SK-N-SH (cell line): ENCODE measurements around the gene EDIL3. TPM values are rescaled to one million over a fixed set of nuclear protein-coding genes. Genes with fewer than 3 reads are reported as not detected.
"Not testable (repeated sequence)": the region's sequence is repeated elsewhere in the genome, so short reads cannot be mapped to it uniquely, and the experiment has no call there.

Source experiments
- CTCF ChIA-PET: fragments of 300-600, 350-600 bp; formaldehyde crosslinking; extraction: SDS; loops from one replicate; lab custom pipeline; 2021; lab: Yijun Ruan, JAX
- POLR2A ChIA-PET: fragments of 350-600 bp; sonication (Branson Sonifier 250); formaldehyde crosslinking; extraction: SDS; loops from one replicate; lab custom pipeline; 2020; ENCODE audit warnings: antibody characterized with exemption, inconsistent platforms; lab: Yijun Ruan, JAX
- DNase-seq: peaks from one replicate; pipeline ENCODE4 v3.0.0; 2012
- H2AFZ ChIP-seq: fragments of 200-600 bp; sonication (generic); 2 replicates; pipeline ENCODE4 v1.8.1; 2016; ENCODE audit warnings: antibody characterized with exemption, mild to moderate bottlenecking, low read depth
- H3F3A ChIP-seq: fragments of 200-600 bp; sonication (generic); replicated peaks from 2 replicates; pipeline ENCODE3; 2016; ENCODE audit warnings: antibody characterized with exemption, mild to moderate bottlenecking; ENCODE audit not compliant: insufficient read depth
- H3K27ac ChIP-seq, 2 experiments: fragments of 200-500 bp in 1 of 2; fragments of 200-600 bp in 1 of 2; sonication (Bioruptor generic) in 1 of 2; sonication (generic), shearing (Covaris generic) in 1 of 2; 2 replicates each; pipeline versions ENCODE4 v1.5.1 to v1.6.1; 2014 to 2016; ENCODE audit warnings: low read depth in 2 of 2, inconsistent platforms in 1 of 2, low read length in 1 of 2, mild to moderate bottlenecking in 1 of 2, mixed read lengths in 1 of 2
- H3K27me3 ChIP-seq: fragments of 200-600 bp; sonication (generic), shearing (Covaris generic); 2 replicates; pipeline ENCODE4 v1.6.1; 2016; ENCODE audit warnings: mixed run types; ENCODE audit not compliant: insufficient read depth
- H3K36me3 ChIP-seq, 2 experiments: fragments of 200-500 bp in 1 of 2; fragments of 200-600 bp in 1 of 2; sonication (Bioruptor generic) in 1 of 2; sonication (generic) in 1 of 2; replicated peaks in 1 of 2; 2 replicates each; pipeline versions ENCODE3 to v1.5.1; 2014 to 2016; ENCODE audit warnings: low read length in 1 of 2, mild to moderate bottlenecking in 1 of 2; ENCODE audit not compliant: insufficient read depth in 2 of 2, control insufficient read depth in 1 of 2
- H3K4me1 ChIP-seq, 2 experiments: fragments of 200-500 bp in 1 of 2; fragments of 200-600 bp in 1 of 2; sonication (Bioruptor generic) in 1 of 2; sonication (generic), shearing (Covaris generic) in 1 of 2; 2 replicates each; pipeline versions ENCODE4 v1.5.1 to v1.6.1; 2014 to 2016; ENCODE audit warnings: low read depth in 1 of 2, low read length in 1 of 2, mixed run types in 1 of 2; ENCODE audit not compliant: insufficient read depth in 2 of 2, control insufficient read depth in 1 of 2
- H3K4me2 ChIP-seq: fragments of 200-600 bp; sonication (generic), shearing (Covaris generic); 2 replicates; pipeline ENCODE4 v1.6.1; 2017; ENCODE audit warnings: mixed run types
- H3K4me3 ChIP-seq, 2 experiments: fragments of 200-500 bp in 1 of 2; fragments of 200-600 bp in 1 of 2; sonication (Bioruptor generic) in 1 of 2; sonication (generic), shearing (Covaris generic) in 1 of 2; 2 replicates each; pipeline versions ENCODE4 v1.5.1 to v1.8.1; 2014 to 2016; ENCODE audit warnings: low read depth in 2 of 2, inconsistent platforms in 1 of 2, low read length in 1 of 2, mild to moderate bottlenecking in 1 of 2, mixed read lengths in 1 of 2, moderate library complexity in 1 of 2
- H3K79me2 ChIP-seq: fragments of 200-600 bp; sonication (generic); 2 replicates; pipeline ENCODE4 v1.8.1; 2017; ENCODE audit warnings: mild to moderate bottlenecking; ENCODE audit not compliant: insufficient read depth
- H3K9ac ChIP-seq: fragments of 200-600 bp; sonication (generic); 2 replicates; pipeline ENCODE4 v1.6.1; 2017; ENCODE audit warnings: mixed run types
- H3K9me2 ChIP-seq: fragments of 200-600 bp; sonication (generic); 2 replicates; pipeline ENCODE4 v1.6.1; 2017; ENCODE audit warnings: mixed run types
- H3K9me3 ChIP-seq: fragments of 200-600 bp; sonication (generic); 2 replicates; pipeline ENCODE4 v1.6.1; 2017; ENCODE audit warnings: mixed run types, mild to moderate bottlenecking, moderate library complexity
- H4K20me1 ChIP-seq: fragments of 200-600 bp; sonication (generic); 2 replicates; pipeline ENCODE4 v1.6.1; 2017; ENCODE audit warnings: mild to moderate bottlenecking, mixed run types; ENCODE audit not compliant: insufficient read depth
- MXI1 ChIP-seq: IDR thresholded peaks from 2 replicates; pipeline ENCODE4 v1.6.1; 2012; ENCODE audit warnings: mild to moderate bottlenecking, low read depth, low read length, improper control_type of control experiment
- NRF1 ChIP-seq: IDR thresholded peaks from 2 replicates; pipeline ENCODE4 v1.6.1; 2012; ENCODE audit warnings: low read depth, mild to moderate bottlenecking, low read length
- PBX3 ChIP-seq: IDR thresholded peaks from 2 replicates; pipeline ENCODE4; 2012
- RFX5 ChIP-seq: IDR thresholded peaks from 2 replicates; pipeline ENCODE4 v1.6.1; 2012; ENCODE audit warnings: mild to moderate bottlenecking, improper control_type of control experiment, low read length
- SMC3 ChIP-seq: IDR thresholded peaks from 2 replicates; pipeline ENCODE4 v1.6.1; 2012; ENCODE audit warnings: low read depth, low read length, improper control_type of control experiment
- TAF1 ChIP-seq: IDR thresholded peaks from 2 replicates; pipeline ENCODE4 v1.6.1; 2012; ENCODE audit warnings: low read depth, mild to moderate bottlenecking, low read length, moderate library complexity, borderline replicate concordance
- USF2 ChIP-seq: fragments of 150-350 bp; IDR thresholded peaks from 2 replicates; pipeline ENCODE4 v1.6.1; 2017; ENCODE audit warnings: antibody characterized with exemption, low read length, low read depth, borderline replicate concordance
- YY1 ChIP-seq: IDR thresholded peaks from 2 replicates; pipeline ENCODE4 v1.4.0; 2012; ENCODE audit warnings: low read depth, mild to moderate bottlenecking
- ZBTB33 ChIP-seq: IDR thresholded peaks from 2 replicates; pipeline ENCODE4 v1.4.0; 2012; ENCODE audit warnings: low read depth, borderline replicate concordance
- WGBS: methylation state at CpG from one replicate; pipeline ENCODE4 v1.1.6; 2017; ENCODE audit warnings: low lambda C conversion rate; 5-methylcytosine and 5-hydroxymethylcytosine counted together
- polyA plus RNA-seq, 3 experiments: library from polyadenylated mRNA; depleted of rRNA; stranded (reverse); fragments of >200 nt; gene quantifications; 2 replicates each; pipeline ENCODE4 v1.2.3, GENCODE V29; 2012

Gene EDIL3
- polyA plus RNA-seq, 1 of the 3 experiments (the other 2 are of a cell fraction) = 51.5 TPM

- no peaks in the 10 kb centered on the region for H3K27me3 ChIP-seq
- 69% methylated on average over 3 of the region's 3 CpGs for WGBS
- TF ChIP-seq MXI1 = no peak
- TF ChIP-seq NRF1 = no peak
- TF ChIP-seq PBX3 = no peak
- TF ChIP-seq TAF1 = no peak
- TF ChIP-seq RFX5 = no peak
- no peak for TF ChIP-seq SMC3
- TF ChIP-seq USF2 = no peak
- TF ChIP-seq ZBTB33 = no peak
- TF ChIP-seq YY1 = no peak
- no peaks in the 10 kb centered on the region for H3K9me2 ChIP-seq
- no peaks in the 10 kb centered on the region for H4K20me1 ChIP-seq
- DNase-seq = no peak
- peaks cover 8% of the 10 kb centered on the region for H3F3A ChIP-seq
- ChIA-PET CTCF (no interaction called here), POLR2A (no interaction called here)
- peaks cover 73% of the 10 kb centered on the region for H3K79me2 ChIP-seq
- no peak overlapping the region for H3K9ac ChIP-seq
- H3K4me3 ChIP-seq = no peak overlapping the region
- no peaks in the 10 kb centered on the region for H3K4me1 ChIP-seq
- no peak overlapping the region for H3K27ac ChIP-seq
- no peak overlapping the region for H3K4me2 ChIP-seq
- no peak overlapping the region for H2AFZ ChIP-seq
- peaks cover 19% of the 10 kb centered on the region for H3K9me3 ChIP-seq
- H3K36me3 ChIP-seq = peaks cover 0 to 49% of the 10 kb centered on the region in 2 experiments
These were observed 62.0 kb downstream of the EDIL3 start for GRCh38 chr5:84322646-84323045.

GRCh38 chr5:84317826-84318225 is 66.9 kb downstream of the EDIL3 start:
- H3K27ac ChIP-seq = not testable (repeated sequence)
- WGBS = 47% methylated on average over 1 of the region's 1 CpG

GRCh38 chr5:84312280-84312679 is 72.4 kb downstream of the EDIL3 start:
- H3K4me1 ChIP-seq, H3K27me3 ChIP-seq, H3K9me2 ChIP-seq, H3K4me3 ChIP-seq, CTCF ChIA-PET, POLR2A ChIA-PET, H3K9ac ChIP-seq, H3K4me2 ChIP-seq, H4K20me1 ChIP-seq, H3K27ac ChIP-seq, DNase-seq, H3K9me3 ChIP-seq, H2AFZ ChIP-seq: not testable (repeated sequence)
- H3K79me2 ChIP-seq = peaks cover 67% of the 10 kb centered on the region
- H3K36me3 ChIP-seq = peaks cover 0 to 14% of the 10 kb centered on the region in 2 experiments
- WGBS = no CpG with 5 or more reads among the region's 30 CpGs
- peaks cover 12% of the 10 kb centered on the region for H3F3A ChIP-seq

More at GRCh38 chr5:84317826-84318225, 66.9 kb downstream of the EDIL3 start:
- H4K20me1 ChIP-seq, H3K4me1 ChIP-seq, H3K9me3 ChIP-seq, H3K27me3 ChIP-seq, H3K4me2 ChIP-seq, H3K4me3 ChIP-seq, H3F3A ChIP-seq, H2AFZ ChIP-seq, H3K9me2 ChIP-seq, POLR2A ChIA-PET, H3K9ac ChIP-seq, CTCF ChIA-PET, DNase-seq: not testable (repeated sequence)
- peaks cover 0 to 36% of the 10 kb centered on the region in 2 experiments for H3K36me3 ChIP-seq
- H3K79me2 ChIP-seq = peaks cover 87% of the 10 kb centered on the region

GRCh38 chr5:84309850-84310249 is 74.8 kb downstream of the EDIL3 start:
- H3K27ac ChIP-seq, H3K9ac ChIP-seq, CTCF ChIA-PET, H2AFZ ChIP-seq, DNase-seq, H3K4me3 ChIP-seq, H4K20me1 ChIP-seq, H3K4me1 ChIP-seq, H3K27me3 ChIP-seq, H3K9me3 ChIP-seq, POLR2A ChIA-PET, H3K9me2 ChIP-seq, H3K4me2 ChIP-seq: not testable (repeated sequence)
- H3F3A ChIP-seq = peaks cover 16% of the 10 kb centered on the region
- H3K79me2 ChIP-seq = peaks cover 61% of the 10 kb centered on the region
- peaks cover 0 to 11% of the 10 kb centered on the region in 2 experiments for H3K36me3 ChIP-seq
